Amniotic epithelial cell (primary cell): ENCODE measurements around the gene ZBTB6.

Source experiments
- DNase-seq: peaks from one replicate; pipeline ENCODE4 v3.0.0-alpha.2; 2010; ENCODE audit warnings: low read depth

Gene ZBTB6, protein sequence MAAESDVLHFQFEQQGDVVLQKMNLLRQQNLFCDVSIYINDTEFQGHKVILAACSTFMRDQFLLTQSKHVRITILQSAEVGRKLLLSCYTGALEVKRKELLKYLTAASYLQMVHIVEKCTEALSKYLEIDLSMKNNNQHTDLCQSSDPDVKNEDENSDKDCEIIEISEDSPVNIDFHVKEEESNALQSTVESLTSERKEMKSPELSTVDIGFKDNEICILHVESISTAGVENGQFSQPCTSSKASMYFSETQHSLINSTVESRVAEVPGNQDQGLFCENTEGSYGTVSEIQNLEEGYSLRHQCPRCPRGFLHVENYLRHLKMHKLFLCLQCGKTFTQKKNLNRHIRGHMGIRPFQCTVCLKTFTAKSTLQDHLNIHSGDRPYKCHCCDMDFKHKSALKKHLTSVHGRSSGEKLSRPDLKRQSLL

DNA sequence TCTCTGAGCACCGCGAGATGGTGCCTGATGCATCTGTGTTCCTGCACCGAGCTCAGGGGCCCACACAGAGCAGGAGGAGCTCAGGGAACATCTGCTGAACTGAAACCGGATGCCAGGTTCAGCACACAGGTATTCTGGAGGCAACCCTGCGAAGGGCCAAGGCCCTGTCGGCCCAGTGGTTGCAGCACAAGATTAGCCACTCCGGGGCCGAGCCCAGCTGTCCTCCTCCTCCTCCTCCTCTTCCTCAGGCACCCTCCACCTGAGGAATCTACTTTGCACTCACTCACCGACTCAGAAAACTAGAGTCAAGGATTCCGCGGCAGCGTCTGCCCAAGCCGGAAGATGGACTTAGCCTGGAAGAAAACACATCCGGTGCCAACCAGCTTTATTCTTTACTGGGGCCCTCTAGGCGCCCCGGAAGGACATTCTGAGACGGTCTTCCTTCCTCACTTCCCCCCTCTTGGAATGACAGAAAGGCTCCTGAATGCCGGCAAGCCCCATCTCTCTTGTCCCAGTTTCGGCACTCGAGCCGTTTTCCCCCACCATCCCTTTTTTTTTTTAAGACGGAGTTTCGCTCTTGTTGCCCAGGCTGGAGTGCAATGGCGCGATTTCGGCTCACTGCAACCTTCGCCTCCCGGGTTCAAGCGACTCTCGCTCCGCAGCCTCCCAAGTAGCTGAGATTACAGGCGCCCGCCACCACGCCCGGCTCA is at the start of gene ZBTB6:
Gene ZBTB6, minus strand, starts transcription at position 360 of the 710 bp plus-strand sequence. CDS start 1,251 bp downstream, outside the sequence.
- DNase-seq = peak; percentile 89

DNA sequence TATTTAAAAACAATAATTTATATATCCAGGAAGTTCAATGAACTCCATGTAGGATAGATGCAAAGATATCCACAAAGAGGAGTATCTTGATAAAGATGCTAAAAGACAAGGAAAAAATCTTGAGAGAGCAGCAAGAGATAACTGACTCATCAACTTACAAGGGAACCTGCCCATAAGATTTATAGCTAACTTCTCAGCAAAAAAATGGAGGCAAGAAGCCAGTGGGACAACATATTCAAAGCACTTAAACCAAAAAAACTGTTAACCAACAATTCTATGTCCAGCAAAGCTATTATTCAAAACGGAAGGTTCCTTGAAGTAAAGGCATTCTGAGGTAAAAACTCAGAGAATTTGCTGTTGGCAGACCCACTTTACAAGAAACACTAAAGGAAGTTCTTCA is 48.0 kb upstream of the ZBTB6 start:
- no peak for DNase-seq

DNA sequence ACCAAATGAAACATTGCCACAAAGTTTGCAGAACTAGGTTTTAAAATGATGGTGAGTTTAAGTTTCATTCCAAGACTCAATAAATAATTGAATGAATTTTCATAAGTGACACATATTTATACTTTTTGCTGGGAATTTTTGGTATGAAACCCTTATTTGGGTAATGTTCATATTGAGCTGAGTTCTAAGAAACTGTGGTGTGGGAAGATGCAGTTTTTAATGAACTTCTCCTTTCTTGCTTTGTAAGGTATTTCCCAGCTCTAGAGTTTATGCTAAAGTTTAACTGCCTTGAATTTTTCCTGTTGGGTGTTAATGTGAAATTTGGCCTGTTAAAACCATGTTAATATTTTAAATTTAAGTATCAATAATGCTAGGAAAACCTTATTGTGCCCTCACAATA is 42.8 kb upstream of the ZBTB6 start:
- no peak for DNase-seq

DNA sequence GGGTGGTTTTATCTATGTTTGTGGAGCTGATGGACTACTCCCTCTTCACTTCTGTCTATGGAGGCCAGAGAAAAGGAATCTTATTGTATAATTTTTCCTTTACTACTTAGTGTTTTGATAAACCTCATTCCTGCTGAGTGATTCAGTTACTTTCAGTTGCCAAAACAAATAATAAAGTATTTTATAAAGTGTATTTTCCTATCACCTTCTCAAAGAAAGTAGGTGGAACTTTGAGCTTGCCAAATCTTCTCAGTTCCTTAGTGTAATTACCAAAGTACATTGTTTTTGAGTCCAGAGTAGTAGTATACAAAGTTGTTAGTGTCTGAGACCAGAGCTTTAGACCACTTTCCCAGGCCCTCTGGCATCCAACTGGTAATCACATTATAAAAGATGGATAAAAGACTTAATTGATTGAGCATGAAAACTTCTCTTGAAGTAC is 41.1 kb upstream of the ZBTB6 start:
- peak; percentile 35 for DNase-seq

DNA sequence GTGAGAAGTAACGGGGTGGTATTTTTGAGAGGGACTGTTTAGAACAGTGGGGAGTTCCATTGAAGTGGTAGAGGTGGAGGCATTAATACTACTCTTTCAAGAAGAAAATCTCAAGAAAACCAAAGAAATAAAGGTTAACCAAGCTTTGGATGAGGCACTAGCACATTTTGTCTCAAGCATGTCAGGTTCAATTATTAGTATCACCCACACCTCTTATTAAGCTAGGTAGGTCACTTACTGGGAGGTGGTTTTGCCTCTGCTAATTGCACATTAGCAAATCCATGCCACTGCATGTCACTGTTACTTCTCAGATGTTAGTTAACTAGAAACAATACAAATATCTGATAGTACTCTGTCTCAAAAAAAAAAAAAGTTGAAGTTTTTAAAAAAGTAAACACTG is 37.9 kb upstream of the ZBTB6 start:
- no peak for DNase-seq

DNA sequence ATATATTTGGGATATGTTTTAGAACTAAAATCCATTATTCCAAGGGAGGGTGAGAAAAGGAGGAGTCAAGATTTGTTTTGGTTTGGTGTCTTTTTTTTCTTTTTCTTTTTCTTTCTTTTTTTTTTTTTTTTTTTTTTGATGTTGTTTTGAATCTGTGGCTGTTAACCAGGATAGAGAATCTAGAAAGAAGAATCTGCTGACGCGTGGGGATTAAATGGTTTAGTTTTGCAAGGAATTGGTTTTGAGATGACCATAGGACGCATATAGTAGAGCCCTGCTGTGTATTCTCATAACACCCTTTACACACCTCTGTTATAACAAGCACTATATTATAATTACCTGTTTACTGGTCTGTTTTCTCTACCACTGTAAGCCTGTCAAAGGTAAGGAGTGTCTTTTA is 37.1 kb upstream of the ZBTB6 start:
- DNase-seq = no peak

DNA sequence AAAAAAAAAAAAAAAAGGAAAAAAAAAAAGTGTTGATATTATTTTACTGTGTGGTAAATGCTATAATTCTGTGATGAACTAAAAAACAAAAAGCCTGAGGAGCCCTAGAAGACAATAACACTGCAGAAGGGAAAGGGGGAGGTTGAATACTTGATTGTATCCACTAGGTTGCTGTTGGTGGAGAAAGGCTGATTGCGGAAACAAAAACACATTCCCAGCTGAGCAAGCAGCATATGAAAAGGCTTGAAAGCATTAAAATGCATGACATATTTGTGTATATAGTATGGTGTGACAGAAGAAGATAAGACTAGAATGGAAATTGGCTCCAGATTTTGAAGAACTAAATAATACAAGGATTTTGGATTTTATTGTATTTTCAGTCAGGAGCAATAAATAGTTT is 36.6 kb upstream of the ZBTB6 start:
- no peak for DNase-seq

DNA sequence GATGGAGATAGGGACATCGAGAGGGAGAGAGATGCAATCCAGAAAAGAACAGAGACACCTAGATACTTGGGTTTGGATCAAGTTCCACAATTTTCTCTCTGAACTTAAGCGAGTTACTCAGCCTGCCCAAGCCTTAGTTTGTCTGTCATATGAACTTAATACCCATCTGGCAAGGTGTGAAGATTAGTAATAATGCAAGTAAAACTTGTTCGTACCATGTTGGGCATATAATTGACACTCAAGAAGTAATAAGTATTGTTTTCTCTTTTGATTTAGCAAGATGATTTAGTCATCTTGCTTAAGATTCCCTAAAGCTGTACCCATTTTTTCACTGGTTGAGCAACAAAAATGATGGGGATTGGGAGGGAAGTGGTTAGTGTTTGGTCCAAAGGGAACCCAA is 35.2 kb upstream of the ZBTB6 start:
- DNase-seq = no peak

DNA sequence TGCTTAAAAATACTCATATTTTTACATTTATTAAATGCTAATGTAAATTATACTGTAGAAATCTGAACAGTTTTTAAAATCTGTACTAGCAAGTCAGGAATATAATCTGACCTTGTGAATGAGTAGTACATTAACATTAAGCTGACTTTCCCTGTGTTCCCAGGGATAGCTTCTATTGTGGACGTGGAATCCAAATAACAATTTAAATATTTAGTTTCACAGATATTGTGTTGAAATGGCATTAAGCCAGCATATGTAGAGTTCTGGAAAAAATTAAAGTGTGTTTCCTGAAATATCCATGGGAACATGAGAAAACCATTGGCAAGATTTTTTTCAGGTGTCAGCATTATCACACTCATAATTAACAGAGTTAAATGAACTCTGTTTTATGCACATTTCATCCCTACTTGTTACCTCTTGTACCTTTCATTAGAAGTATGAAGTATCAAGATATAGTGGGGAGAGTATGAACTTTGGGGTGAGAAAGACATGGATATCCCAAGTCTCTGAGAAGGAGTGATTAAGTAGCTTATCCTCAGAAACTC is 33.4 kb upstream of the ZBTB6 start:
- no peak for DNase-seq

DNA sequence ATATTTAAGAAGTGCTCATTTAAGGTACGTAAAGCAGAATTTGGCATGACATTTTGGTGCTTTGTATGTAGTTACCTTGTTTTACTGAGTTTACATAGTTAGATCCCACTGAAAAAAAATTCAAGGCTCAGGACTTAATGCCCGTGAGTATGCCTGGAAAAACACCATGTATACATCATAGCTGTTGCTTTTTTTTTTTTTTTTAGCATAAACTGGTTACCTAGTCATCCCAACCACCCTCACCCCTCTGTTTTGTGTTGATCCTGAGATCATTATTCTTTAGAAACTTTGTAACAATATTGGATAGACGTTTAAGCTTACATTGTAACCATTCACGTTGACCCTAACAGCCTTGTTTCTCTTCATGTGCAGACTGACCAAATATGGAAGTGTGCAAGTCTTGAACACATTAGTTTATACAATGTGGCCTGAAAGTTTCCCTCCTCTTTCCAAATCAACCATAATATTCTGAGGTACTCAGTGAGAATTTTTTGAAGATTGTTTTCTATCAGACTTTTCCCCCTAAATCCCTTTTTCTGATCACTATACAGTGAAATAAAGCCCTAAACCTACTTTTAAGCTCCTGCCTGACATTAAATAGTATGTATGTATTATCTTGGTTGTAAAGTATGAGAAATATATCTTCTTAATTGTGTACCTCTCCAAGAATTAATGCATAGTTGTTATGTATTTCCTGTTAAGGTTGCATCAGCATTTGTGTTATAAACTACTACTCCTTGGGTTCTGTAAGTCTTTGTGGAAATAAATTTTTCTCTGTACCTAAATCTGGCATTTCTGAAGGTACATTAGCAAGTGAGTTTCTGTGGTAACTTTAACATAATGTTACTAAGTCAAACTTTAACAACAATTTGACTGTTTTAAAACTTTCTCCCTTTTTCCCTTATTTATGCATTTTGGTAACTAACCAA is 32.1 kb upstream of the ZBTB6 start:
- no peak for DNase-seq

DNA sequence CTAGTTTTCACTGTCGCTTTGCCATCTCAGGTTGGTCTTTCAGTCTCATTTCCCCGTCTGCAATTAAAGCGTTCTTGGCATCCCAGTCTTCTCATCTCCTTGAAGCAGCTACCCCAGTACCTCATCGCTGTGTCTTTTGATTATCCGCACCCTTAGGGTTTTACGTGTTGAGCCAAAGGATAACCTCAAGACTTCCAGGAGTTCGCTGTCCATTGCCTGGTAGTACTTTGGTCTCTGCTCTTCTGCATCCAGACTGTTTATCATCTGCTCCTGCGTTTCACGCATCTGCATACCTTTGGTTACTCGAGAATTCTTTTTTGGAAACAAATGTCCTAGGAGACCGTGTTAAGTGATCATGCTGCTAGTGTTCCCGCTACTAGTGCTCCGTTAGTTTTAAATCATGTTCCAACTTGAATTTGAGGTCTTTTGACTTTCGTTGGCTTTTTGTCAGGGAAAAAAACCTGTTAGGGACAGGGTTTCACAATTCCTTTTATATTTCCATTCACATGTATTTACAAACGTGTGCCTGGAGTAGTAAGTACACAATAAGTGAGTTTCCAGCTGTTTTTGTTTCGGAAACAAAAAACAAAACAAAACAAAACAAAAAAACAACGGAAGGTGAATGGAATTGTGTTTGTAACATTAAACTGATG is 28.6 kb upstream of the ZBTB6 start:
- DNase-seq = peak; percentile 74

DNA sequence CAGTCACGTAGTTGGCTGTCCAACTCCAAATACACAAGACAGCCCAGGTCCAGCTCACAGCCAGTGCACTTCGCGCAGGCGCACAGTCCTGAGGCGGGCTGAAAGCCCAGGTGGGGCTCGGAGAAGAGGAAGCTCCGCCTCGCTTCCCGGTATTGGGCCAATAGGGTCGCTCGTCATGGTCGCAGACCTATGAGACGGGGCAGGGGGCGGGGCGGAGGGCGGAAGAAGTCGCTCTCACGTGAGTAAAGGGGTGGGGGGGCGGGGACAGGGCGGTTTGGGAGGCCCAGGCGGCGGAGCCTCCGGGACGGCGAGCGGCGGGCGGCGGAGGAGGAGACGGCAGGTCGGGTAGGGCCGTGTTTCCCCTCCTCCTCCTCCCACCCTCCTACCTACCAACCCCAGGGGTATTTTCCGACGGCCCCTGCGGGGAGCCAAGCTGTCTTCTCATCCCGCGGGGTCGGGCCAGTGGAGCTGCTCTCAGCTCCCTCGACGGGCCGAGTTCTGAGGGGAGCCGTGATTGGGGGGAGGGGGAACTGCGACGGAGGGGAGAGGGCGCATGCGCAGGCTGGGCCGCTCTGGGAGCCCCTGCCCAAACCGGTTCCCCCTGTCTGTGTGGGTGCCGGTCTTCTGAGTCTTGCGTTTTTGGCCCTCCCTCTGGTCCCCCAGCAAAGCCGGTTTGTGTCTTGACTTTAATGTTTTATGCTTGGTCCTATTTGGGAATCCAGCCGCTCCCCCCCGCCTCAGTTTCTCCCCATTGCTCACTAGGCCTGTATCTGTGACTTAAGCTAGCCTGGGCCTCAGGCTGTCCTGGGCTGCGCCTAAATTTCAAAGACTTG is 27.8 kb upstream of the ZBTB6 start, which contains the start of gene RABGAP1:
Gene RABGAP1, plus strand, starts transcription at position 272 of the 833 bp plus-strand sequence. CDS start 16,040 bp downstream, outside the sequence.
- DNase-seq = peak; percentile 95

DNA sequence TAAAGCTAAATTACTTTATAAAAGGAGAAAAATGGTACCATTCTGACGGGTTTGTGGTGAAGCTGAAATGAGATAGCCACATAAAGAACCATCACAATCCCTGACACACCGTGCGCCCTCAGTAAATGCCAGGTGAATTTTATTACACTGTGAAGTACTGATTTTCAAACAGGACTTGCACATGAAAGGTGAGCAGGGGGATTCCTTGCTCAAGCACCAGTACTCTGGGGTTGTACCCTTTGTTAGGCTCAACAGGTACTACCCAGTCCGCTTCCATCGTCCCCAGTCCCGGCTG is 27.3 kb upstream of the ZBTB6 start:
- no peak for DNase-seq

DNA sequence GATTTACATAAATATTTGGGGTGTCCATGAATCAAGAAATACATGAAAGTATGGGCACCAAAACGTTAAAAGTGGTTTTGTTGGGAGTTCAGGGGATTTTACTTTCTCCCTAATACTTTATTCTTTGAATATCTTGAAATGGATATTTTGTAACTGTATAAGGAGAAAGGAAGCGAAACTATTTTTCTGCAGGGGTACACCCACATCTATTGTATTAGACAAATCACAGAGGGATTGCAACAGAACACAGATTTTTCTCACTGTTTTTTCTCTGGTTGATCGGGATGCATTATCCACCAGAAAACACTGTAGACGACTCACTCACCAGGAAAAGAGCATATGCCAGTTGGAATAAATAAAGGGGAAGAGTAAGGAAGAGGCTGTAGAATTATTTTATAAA is 26.5 kb upstream of the ZBTB6 start:
- no peak for DNase-seq

DNA sequence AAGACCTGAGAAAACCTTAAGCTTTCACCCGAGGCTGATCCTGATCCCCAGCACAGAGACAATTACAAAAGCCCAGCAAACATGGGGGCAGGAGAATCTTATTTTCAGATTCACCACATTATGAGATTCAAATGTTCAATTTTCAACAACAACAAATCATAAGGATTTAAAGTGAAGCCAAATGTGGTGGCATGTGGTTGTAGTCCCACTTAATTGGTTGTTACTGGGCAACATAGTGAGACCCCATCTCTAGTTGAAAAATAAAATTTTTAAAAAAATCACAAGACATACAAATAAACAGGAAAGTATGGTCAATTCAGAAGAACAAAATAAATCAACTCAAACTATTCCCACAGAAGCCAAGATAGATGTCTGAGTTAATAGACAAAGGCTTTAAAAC is 23.8 kb upstream of the ZBTB6 start:
- no peak for DNase-seq

DNA sequence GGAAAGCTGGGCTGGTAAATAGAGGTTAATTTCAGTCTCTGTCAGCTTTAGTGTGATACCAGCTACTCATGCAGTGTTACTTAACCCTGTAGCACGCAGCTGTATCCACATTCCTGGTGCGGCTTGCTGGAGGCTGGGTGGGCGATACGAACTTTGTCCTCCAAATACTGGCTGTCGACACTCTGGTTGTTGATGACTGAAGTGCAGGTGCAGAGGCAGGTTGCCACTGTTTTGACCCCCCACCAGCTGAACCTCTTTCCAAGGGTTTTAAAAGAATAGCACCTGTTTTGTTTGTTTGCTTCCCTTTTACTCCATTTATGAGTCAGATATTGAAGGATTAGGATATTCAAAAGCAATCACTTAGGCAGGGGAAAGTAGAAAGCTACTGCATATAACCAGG is 23.3 kb upstream of the ZBTB6 start:
- DNase-seq = no peak

DNA sequence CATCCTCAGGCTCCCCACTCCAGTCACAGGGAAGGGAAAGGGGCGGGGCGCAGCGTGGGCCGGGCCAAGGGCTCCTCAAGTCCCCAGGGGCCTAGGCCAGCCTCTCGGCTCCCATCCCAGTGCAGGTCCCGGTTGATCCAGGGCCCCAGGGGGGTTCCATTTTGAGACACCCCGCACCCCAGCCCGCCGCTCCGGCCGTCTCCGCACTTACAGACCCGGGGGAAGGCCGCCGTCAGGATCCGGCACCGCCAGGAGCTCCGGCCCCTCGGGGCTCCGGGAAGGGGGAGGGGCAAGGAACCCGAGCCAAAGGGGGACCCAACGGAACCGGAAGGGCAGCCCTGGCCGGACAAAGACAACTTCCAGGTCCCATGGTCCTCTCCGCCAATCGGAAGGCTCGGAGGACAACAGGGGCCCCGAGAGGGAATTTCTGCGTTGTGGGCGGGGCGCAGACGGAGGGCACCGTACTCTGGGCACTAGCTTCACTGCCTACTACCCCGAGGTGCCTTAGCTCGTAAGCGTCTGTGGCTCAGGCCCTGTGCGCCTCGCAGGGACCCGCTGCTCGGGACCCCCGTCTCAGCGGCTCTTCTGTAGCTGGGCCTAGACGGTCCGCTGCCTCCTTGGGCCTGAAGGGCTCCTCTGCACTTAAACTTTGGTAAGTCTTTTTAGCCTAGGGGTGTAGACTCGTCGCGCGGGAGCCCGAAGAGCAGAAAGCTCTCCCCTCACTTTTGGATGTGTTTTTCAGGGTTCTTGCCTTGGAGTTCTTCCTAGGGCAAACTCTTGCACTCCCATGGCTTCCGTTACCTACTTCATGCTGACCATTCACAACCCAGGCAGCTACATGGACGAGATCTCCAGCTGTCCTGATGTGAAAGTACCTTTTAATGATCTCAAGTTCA is 18.4 kb upstream of the ZBTB6 start, which contains the start of gene ZBTB26:
Gene ZBTB26, minus strand, starts transcription at position 287 of the 896 bp plus-strand sequence. CDS start 11,578 bp downstream, outside the sequence.
- peak; percentile 92 for DNase-seq

DNA sequence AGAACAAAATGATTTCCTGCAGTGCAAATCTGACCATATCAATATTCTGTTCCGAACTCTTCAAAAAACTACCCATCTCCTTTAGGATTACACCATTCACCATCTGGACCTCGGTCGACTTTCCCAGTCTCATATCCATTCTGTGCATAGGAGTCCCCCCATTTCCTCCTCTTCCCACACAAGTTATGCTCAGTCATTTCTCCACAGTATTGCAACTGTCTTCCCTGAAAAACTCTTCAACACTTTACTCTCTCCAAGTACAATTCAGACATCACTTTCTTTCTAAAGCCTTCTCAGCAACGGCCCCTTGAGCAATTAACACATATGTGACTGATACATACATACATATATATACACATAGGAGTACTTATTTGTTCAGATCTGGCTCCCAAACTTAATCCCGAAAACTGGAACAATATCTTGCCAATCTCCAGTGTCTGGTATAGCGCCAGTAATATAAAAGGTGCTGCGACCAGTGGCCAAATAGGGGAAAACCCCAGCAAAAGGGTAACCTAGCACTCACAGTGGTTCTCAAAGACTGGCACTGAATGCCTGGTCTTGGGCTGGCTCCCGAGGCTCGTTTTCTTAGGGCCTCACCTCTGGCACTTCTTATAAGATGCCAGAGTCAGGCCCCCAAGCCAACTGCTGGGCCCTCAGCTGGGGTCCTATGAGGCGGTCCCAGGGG is 17.6 kb upstream of the ZBTB6 start:
- no peak for DNase-seq
